ELR (cell line): ENCODE results near the gene DRICH1.
"Not testable (repeated sequence)": the region's sequence is repeated elsewhere in the genome, so short reads cannot be mapped to it uniquely, and the experiment has no call there.

Experiments
- DNase-seq: peaks from one replicate; pipeline ENCODE4 v3.0.0-alpha.2; 2015; ENCODE audit warnings: low read depth

DRICH1 gene

GRCh38 chr22:23632178-23632577 is at the start of gene DRICH1:
DRICH1 (minus strand) TSS chr22:23632321; CDS start chr22:23632023, 298 bp downstream.
- peak; percentile 11 for DNase-seq

DNA sequence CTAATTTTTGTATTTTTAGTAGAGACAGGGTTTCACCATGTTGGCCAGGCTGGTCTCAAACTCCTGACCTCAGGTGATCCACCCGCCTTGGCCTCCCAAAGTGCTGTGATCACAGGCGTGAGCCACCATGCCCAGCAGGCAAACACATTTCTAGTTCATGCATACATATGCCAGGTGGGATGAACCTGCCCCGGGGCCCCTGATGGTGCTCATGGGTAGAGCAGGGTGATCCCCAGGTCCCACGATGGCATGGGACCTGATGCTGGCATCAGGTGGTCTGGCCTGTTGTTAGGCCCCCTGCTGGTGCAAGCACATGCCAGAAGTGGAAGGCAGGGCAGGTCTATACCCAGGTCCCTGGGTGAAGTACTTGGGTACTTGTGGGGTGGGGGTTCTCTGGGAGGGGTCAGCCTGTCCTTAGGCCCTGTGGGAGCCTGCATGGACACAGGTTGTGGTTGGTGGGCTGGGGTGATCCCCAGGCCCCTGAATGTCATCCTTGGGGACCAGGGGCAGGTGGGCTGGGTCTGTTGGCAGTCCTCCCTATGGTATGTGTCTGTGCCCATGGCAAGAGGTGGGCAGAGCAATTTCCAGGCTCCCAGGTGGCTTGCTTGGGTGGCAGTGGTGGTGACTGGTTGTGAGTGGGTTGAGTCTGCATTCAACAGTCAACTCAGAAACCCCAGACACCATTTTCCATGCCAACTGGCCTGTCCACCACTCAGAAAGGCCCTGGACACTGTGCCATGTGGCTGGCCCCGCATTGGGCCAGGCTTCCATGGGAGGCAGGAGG is 49.1 kb upstream of the DRICH1 start:
- DNase-seq = no peak

DNA sequence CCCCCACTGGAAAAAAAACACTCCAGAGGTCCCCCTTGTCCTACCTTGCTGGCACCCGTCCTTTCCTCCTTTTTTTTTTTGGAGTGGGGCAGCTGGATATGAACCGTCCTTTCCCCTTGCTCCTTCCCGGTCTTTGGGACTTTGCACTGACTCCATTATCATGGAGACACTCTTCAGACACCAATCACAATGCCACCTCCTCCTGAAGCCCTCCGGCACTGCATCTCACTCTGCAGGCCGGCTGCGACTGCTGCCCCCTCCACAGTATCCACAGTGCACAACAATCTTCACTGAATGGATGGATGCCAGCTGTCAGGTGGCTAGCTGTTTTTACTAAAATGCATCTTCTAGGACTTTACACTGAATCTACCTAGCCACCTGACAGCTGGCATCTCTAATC is 46.0 kb upstream of the DRICH1 start:
- DNase-seq = no peak

GRCh38 chr22:23677701-23677995 is 45.5 kb upstream of the DRICH1 start:
- DNase-seq = no peak

- not testable (repeated sequence) for DNase-seq
Observed at GRCh38 chr22:23676841-23677700, 45.0 kb upstream of the DRICH1 start.

- DNase-seq = peak; percentile 76
Observed at GRCh38 chr22:23675502-23676415, 43.6 kb upstream of the DRICH1 start.

GRCh38 chr22:23674886-23675501 is 42.9 kb upstream of the DRICH1 start:
- not testable (repeated sequence) for DNase-seq

DNA sequence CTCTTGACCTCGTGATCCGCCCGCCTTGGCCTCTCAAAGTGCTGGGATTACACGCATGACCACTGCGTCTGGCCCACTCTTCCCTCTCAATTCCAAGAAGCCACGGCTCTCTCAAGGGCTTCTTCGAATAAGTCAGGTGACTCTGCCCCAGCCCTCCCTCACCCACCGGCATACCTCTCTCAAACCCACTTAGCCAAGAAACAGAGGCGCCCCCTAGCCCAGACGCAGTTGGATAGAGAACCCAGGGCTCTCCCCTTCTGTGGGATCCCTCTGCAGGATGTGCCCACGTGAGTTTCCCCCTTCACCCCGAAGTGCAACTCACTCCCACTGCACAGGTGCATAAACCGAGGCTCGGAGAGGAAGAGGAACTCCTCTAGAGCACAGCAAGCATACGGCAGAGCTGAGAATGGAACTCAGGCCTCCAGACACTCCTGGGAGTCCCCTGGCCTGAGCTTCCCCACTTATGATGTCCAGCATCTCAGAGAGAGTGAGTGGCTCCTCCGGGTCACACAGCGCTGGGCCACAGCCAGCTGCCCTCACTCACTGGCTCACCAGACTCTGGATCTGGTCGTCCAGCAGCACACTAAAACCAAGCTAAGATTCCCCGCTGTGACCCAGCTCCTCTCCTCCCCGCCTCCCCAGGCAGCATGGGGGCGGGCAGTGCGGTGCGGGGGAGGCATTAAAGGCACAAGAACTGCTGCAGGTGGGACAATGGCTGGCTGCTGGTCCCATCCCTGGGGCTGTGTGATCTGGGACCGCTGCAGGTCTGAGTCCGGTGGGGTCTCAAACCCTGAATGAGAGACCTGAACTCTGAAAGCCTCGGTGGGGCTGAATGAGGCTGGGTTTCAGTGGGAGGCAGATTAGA is 41.9 kb upstream of the DRICH1 start:
- no peak for DNase-seq

- DNase-seq = no peak
Observed at GRCh38 chr22:23673050-23673620, 41.0 kb upstream of the DRICH1 start.

- not testable (repeated sequence) for DNase-seq
Observed at GRCh38 chr22:23672307-23673049, 40.4 kb upstream of the DRICH1 start.

DNA sequence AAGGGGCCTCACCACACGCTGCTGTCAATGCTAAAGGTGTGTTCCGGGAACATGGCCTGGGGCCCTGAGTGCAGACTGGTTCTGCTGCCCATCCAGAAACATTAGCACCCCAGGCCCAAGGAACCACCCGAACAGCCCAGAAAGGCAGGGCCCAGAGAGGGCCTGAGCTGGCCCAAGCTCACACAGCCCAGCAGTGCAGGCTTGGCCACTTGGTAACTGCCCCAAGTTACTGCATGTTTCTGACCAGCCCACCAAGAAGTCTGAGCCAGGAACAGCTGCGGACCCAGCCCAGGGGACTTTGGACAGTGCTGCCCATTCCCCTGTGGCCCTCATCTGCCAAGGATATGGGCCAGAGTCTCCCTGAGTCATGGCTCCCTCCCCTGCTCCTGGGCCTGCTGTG is 39.3 kb upstream of the DRICH1 start:
- not testable (repeated sequence) for DNase-seq

- DNase-seq = peak; percentile 18
Observed at GRCh38 chr22:23670378-23671295, 38.5 kb upstream of the DRICH1 start.

- DNase-seq = not testable (repeated sequence)
Observed at GRCh38 chr22:23660381-23660780, 28.3 kb upstream of the DRICH1 start.

GRCh38 chr22:23657727-23658126 is 25.6 kb upstream of the DRICH1 start:
- DNase-seq = no peak

- DNase-seq = no peak
Observed at GRCh38 chr22:23655891-23656475, 23.9 kb upstream of the DRICH1 start.

DNA sequence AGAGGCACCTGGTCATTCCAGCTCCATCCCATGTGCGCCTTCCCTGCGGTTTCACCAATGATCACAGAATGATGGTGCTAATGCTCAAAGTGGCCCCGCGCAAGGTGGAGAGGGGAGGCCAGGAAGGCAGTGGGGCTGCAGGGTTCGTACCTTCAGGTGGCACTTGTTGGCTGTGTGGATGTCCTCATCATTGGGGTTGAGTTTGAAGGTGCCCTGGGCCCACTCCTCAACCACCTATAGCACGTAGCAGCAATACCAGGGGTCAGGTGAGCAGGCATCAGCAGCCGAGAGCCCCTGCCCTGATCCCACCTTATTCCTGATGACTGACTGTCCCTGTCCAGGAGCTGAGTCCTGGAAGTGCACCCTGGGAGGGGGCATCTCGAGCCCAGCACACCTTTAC is 20.6 kb upstream of the DRICH1 start:
- no peak for DNase-seq

GRCh38 chr22:23652286-23652685 is 20.2 kb upstream of the DRICH1 start:
- no peak for DNase-seq

GRCh38 chr22:23651676-23652075 is 19.6 kb upstream of the DRICH1 start:
- no peak for DNase-seq
